Measurements from ENCODE around the gene KDM8.

DNA sequence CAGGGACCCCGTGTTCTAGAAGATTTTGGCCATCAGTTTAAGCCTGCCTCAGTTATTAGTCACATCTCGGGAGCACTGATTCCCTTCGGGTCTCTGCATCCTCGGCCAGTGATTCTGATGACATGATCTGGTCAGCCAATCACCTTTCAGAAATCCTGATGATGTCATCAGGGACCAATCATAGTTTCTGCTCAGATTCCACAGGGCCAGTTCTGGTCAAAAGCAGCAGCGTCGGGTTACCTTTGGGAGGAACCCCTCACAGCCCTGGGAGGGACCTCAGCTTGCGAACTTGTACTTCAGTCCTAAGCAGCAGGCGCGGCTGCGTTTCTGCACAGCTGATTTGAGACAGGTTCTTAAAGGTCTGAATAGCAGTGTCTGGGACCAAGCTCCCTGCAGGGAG is 13.9 kb downstream of the KDM8 start:
- no peak for TF ChIP-seq CTCF (IDR thresholded peaks at IDR 0.05)
- no peak for TF ChIP-seq POLR2AphosphoS5 (IDR thresholded peaks at IDR 0.05)

All from transverse colon (tissue), 4 donors.